K562 (cell line): ENCODE results near the gene TUFM. TPM values are rescaled to one million over a fixed set of nuclear protein-coding genes. Genes with fewer than 3 reads are reported as not detected.

Experiments
- ARHGAP35 ChIP-seq: fragments of 450-650 bp; IDR thresholded peaks from 2 replicates; pipeline ENCODE4 v1.6.1; 2018; ENCODE audit not compliant: partially characterized antibody
- ATF4 ChIP-seq: fragments of 450-650 bp; formaldehyde crosslinking; IDR thresholded peaks from 2 replicates; pipeline ENCODE4 v1.4.0; 2022; ENCODE audit warnings: mild to moderate bottlenecking, moderate library complexity
- HNRNPUL1 ChIP-seq: fragments of 200-400 bp; formaldehyde crosslinking; IDR thresholded peaks from 2 replicates; pipeline ENCODE4 v1.6.1; 2017; ENCODE audit warnings: low read length
- MGA ChIP-seq: fragments of 450-650 bp; IDR thresholded peaks from 2 replicates; pipeline ENCODE4 v1.6.1; 2016; ENCODE audit warnings: mild to moderate bottlenecking, moderate library complexity
- PHF8 ChIP-seq: fragments of 200-600 bp; sonication (generic); IDR thresholded peaks from 2 replicates; pipeline ENCODE4 v1.6.1; 2012; ENCODE audit warnings: mixed run types, mild to moderate bottlenecking, inconsistent platforms, low read length, moderate library complexity, borderline replicate concordance
- POLR2A ChIP-seq: fragments of 450-650 bp; conservative IDR thresholded peaks from 2 replicates; pipeline ENCODE4 v1.6.1; 2016
- TAF7 ChIP-seq: fragments of 450-650 bp; IDR thresholded peaks from 2 replicates; pipeline ENCODE4 v1.6.1; 2016; ENCODE audit warnings: missing genetic modification characterization, missing compliant biosample characterization
- TBL1XR1 ChIP-seq, 2 experiments: IDR thresholded peaks; 2 replicates each; pipeline ENCODE4 v1.6.1; 2012; ENCODE audit warnings: improper control_type of control experiment in 2 of 2, low read length in 2 of 2, mild to moderate bottlenecking in 1 of 2
- THAP12 ChIP-seq: fragments of 250-450 bp; sonication (Bioruptor Pico); IDR thresholded peaks from 2 replicates; pipeline ENCODE4 v1.9.0; 2021; ENCODE audit warnings: mild to moderate bottlenecking, inconsistent platforms
- ZBTB26 ChIP-seq: fragments of 450-650 bp; formaldehyde crosslinking; IDR thresholded peaks from 2 replicates; pipeline ENCODE4 v1.4.0; 2022; ENCODE audit warnings: missing genetic modification characterization
- ZNF699 ChIP-seq: fragments of 250-450 bp; sonication (Bioruptor Pico); IDR thresholded peaks from 2 replicates; pipeline ENCODE4 v1.8.0; 2021; ENCODE audit warnings: mild to moderate bottlenecking, moderate library complexity; ENCODE audit not compliant: insufficient replicate concordance
- polyA plus RNA-seq, 8 experiments: library from polyadenylated mRNA; depleted of rRNA in 4 of 8; stranded (reverse) in 5 of 8; unstranded in 3 of 8; fragments of >200 nt; fragmentation: Nextera tagmentation in 2 of 8; fragmentation: Illumina TruSeq in 1 of 8; extraction: Ambion mirVana in 2 of 8; extraction: Trizol in 1 of 8; gene quantifications; 2 replicates each; pipeline versions ENCODE4 v1.2.1 to v1.2.3, GENCODE V29; 2011 to 2014; ENCODE audit warnings: inconsistent platforms in 1 of 8, missing spikeins in 1 of 8
- total RNA-seq, 7 experiments: library from RNA; depleted of rRNA in 6 of 7; stranded (reverse); fragments of >200 nt in 6 of 7; fragmentation: Illumina TruSeq in 2 of 7; extraction: Trizol in 2 of 7; gene quantifications; 2 replicates each; pipeline versions ENCODE4 v1.2.1 to v1.2.3, GENCODE V29; 2011 to 2021; ENCODE audit warnings: low replicate concordance in 1 of 7

TUFM gene
- total and polyA plus RNA-seq, 9 of the 15 experiments (the other 6 are each of a cell fraction or from before 2014, with no cell fraction given): 34.1 to 434 (median 256) TPM

- TF ChIP-seq MGA (no peak), ZBTB26 (CRISPR knock-in tag) (0 out of 2 replicates have a peak, but pooled peaks have one; percentile 49), TAF7 (tag) (peak; percentile 36; the same call in 1 of the 2 replicates), ARHGAP35 (no peak), HNRNPUL1 (no peak), ATF4 (no peak), THAP12 (peak; percentile 3; the same call in 1 of the 2 replicates), PHF8 (peak; percentile 74), POLR2A (0 out of 2 replicates have a peak, but pooled peaks have one; percentile 57), ZNF699 (CRISPR knock-in tag) (no peak), TBL1XR1 (IDR thresholded peaks at IDR 0.05; ENCODE audit: low read length in 2 of 2) (no peak)
Observed at GRCh38 chr16:28823291-28823872, 22.8 kb downstream of the TUFM start (continued).
